ENCODE data around the gene ABCC1. TPM values are rescaled to one million over a fixed set of nuclear protein-coding genes. Genes with fewer than 3 reads are reported as not detected.

The ABCC1 gene
- total and polyA plus RNA-seq, 3 experiments from 2014 or later = 9.9 to 64.8 (median 64.6) TPM

GRCh38 chr16:16163109-16163508, 213.7 kb downstream of the ABCC1 start:
- ChIA-PET CTCF (no interaction called here), POLR2A (no interaction called here)
- peaks cover 0 to 8% (median 1%) of the 10 kb centered on the region in 3 donors for H3K36me3 Mint-ChIP-seq
- Histone ChIP-seq H3K27ac (ENCODE audit: low read depth, low read length) (no peak overlapping the region), H3K4me1 (ENCODE audit: insufficient read depth, low read length) (no peaks in the 10 kb centered on the region), H3K27me3 (ENCODE audit: insufficient read depth, low read length, poor library complexity, severe bottlenecking) (no peaks in the 10 kb centered on the region), H3K4me3 (ENCODE audit: low read length) (no peak overlapping the region), H3K36me3 (ENCODE audit: insufficient read depth, low read length) (no peaks in the 10 kb centered on the region), H3K9me3 (ENCODE audit: low read length) (peaks cover 7% of the 10 kb centered on the region)
- no peak overlapping the region for H3K27ac Mint-ChIP-seq
- peaks cover 4 to 27% (median 19%) of the 10 kb centered on the region in 5 donors for H3K9me3 Mint-ChIP-seq
- no peak overlapping the region for H3K4me3 Mint-ChIP-seq
- no peak for DNase-seq
- no peaks in the 10 kb centered on the region for H3K4me1 Mint-ChIP-seq
- H3K27me3 Mint-ChIP-seq = peaks cover 2 to 17% of the 10 kb centered on the region in 2 donors

DNA sequence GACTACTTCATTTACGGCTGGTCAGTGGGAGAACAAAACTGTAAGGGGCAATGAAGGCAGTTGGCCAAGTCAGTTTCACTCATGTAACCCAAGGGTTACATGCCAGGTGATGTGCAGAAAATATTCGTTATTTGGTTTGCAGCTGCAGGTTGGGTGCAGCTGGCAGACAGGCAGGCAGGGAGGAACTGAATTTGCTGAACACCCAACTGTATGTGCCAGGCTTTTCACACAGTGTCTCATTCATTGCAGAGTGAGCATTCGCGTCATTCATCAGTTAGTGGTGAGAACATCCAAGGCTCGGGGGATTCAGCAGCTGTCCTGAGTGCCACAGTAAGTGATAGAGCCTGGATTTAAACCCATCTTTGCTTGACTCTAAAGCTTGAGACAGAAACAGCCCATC, 214.2 kb downstream of the ABCC1 start:
- Mint-ChIP-seq H3K27ac (no peak overlapping the region), H3K4me1 (no peaks in the 10 kb centered on the region), H3K9me3 (peaks cover 1 to 23% (median 14%) of the 10 kb centered on the region in 5 donors), H3K27me3 (peaks cover 4 to 17% of the 10 kb centered on the region in 2 donors), H3K36me3 (peaks cover 0 to 8% (median 1%) of the 10 kb centered on the region in 3 donors), H3K4me3 (no peak overlapping the region)
- H3K4me1 ChIP-seq (ENCODE audit: insufficient read depth, low read length) = no peaks in the 10 kb centered on the region
- POLR2A ChIA-PET = no interaction called here
- CTCF ChIA-PET = no interaction called here
- peaks cover 7% of the 10 kb centered on the region for H3K9me3 ChIP-seq (ENCODE audit: low read length)
- no peak overlapping the region for H3K27ac ChIP-seq (ENCODE audit: low read depth, low read length)
- H3K4me3 ChIP-seq (ENCODE audit: low read length) = no peak overlapping the region
- no peak for DNase-seq
- no peaks in the 10 kb centered on the region for H3K36me3 ChIP-seq (ENCODE audit: insufficient read depth, low read length)
- H3K27me3 ChIP-seq (ENCODE audit: insufficient read depth, low read length, poor library complexity, severe bottlenecking) = no peaks in the 10 kb centered on the region

DNA sequence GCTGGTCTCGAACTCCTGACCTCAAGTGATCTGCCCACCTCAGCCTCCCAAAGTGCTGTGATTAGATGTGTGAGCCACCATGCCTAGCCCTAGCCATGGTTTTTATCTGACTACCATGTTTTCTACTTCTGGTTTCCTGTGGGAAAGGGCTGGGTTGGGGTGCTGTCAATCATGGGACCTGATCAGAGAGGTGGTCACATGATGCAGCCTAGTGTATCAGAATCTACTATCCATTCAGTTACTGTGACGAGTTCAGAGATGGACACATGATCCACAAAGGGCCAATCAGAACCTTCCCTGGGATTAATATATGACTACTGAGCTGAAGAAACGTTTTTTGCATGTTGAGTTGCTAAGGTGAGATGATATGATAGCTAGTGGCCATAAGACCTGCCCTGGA, 214.8 kb downstream of the ABCC1 start:
- H3K27me3 Mint-ChIP-seq = peaks cover 5 to 17% of the 10 kb centered on the region in 2 donors
- no peaks in the 10 kb centered on the region for H3K36me3 ChIP-seq (ENCODE audit: insufficient read depth, low read length)
- H3K9me3 Mint-ChIP-seq = peaks cover 0 to 17% (median 8%) of the 10 kb centered on the region in 5 donors
- CTCF ChIA-PET = interaction anchor here (1.0 kb wide), 1 partner anchor 37 kb away, joined by 3 read pairs; no protein-coding TSS in a partner anchor
- no peaks in the 10 kb centered on the region for H3K4me1 ChIP-seq (ENCODE audit: insufficient read depth, low read length)
- no peak for DNase-seq
- no peaks in the 10 kb centered on the region for H3K4me1 Mint-ChIP-seq
- H3K9me3 ChIP-seq (ENCODE audit: low read length) = peaks cover 4% of the 10 kb centered on the region
- H3K4me3 Mint-ChIP-seq = no peak overlapping the region
- peaks cover 0 to 8% (median 1%) of the 10 kb centered on the region in 3 donors for H3K36me3 Mint-ChIP-seq
- POLR2A ChIA-PET = no interaction called here
- no peak overlapping the region for H3K27ac Mint-ChIP-seq
- no peak overlapping the region for H3K4me3 ChIP-seq (ENCODE audit: low read length)
- no peak overlapping the region for H3K27ac ChIP-seq (ENCODE audit: low read depth, low read length)
- no peaks in the 10 kb centered on the region for H3K27me3 ChIP-seq (ENCODE audit: insufficient read depth, low read length, poor library complexity, severe bottlenecking)

- H3K4me1 Mint-ChIP-seq = no peaks in the 10 kb centered on the region
- no peak overlapping the region for H3K4me3 ChIP-seq (ENCODE audit: low read length)
- no peaks in the 10 kb centered on the region for H3K4me1 ChIP-seq (ENCODE audit: insufficient read depth, low read length)
- H3K27ac Mint-ChIP-seq = peak overlapping the region in 1 of 8 donors; percentile 6
- H3K9me3 Mint-ChIP-seq = peaks cover 0 to 6% (median 1%) of the 10 kb centered on the region in 5 donors
- CTCF ChIA-PET = no interaction called here
- H3K4me3 Mint-ChIP-seq = no peak overlapping the region
- H3K27me3 Mint-ChIP-seq = peaks cover 5 to 17% of the 10 kb centered on the region in 2 donors
- H3K27ac ChIP-seq (ENCODE audit: low read depth, low read length) = no peak overlapping the region
- H3K36me3 ChIP-seq (ENCODE audit: insufficient read depth, low read length) = no peaks in the 10 kb centered on the region
- H3K27me3 ChIP-seq (ENCODE audit: insufficient read depth, low read length, poor library complexity, severe bottlenecking) = no peaks in the 10 kb centered on the region
- DNase-seq = no peak
- H3K9me3 ChIP-seq (ENCODE audit: low read length) = no peaks in the 10 kb centered on the region
- peaks cover 0 to 6% (median 0%) of the 10 kb centered on the region in 3 donors for H3K36me3 Mint-ChIP-seq
- POLR2A ChIA-PET = no interaction called here
Observed at GRCh38 chr16:16166085-16166484, 216.7 kb downstream of the ABCC1 start.

DNA sequence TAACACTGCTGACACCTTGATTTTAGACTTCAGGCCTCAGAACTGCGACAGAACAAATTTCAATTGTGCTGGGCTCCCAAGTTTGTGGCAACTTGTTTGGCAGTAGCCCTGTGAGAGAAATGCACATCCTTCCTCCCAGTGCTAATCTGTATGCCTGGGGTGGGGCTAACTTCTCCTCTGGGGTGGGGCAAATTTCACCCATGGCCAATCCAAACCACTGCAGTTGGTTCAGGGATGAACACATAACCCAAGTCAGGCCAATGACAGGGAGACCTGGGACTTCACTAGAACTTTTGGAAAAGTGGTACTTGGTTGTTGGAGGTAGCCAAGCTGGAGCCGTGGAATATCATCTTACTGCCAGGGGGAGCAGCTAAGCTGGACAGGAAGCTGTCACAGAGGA, 217.5 kb downstream of the ABCC1 start:
- Mint-ChIP-seq H3K4me3 (no peak overlapping the region), H3K27me3 (peaks cover 5 to 13% of the 10 kb centered on the region in 2 donors), H3K36me3 (peaks cover 0 to 3% (median 0%) of the 10 kb centered on the region in 3 donors), H3K9me3 (peaks cover 0 to 2% (median under 1%) of the 10 kb centered on the region in 5 donors), H3K27ac (no peak overlapping the region), H3K4me1 (no peaks in the 10 kb centered on the region)
- Histone ChIP-seq H3K4me3 (ENCODE audit: low read length) (no peak overlapping the region), H3K36me3 (ENCODE audit: insufficient read depth, low read length) (no peaks in the 10 kb centered on the region), H3K4me1 (ENCODE audit: insufficient read depth, low read length) (no peaks in the 10 kb centered on the region), H3K9me3 (ENCODE audit: low read length) (no peaks in the 10 kb centered on the region), H3K27me3 (ENCODE audit: insufficient read depth, low read length, poor library complexity, severe bottlenecking) (no peaks in the 10 kb centered on the region), H3K27ac (ENCODE audit: low read depth, low read length) (no peak overlapping the region)
- no peak for DNase-seq
- ChIA-PET CTCF (no interaction called here), POLR2A (no interaction called here)

GRCh38 chr16:16167927-16168326, 218.5 kb downstream of the ABCC1 start:
- CTCF ChIA-PET = no interaction called here
- Mint-ChIP-seq H3K4me3 (no peak overlapping the region), H3K9me3 (peaks cover 0 to under 1% (median 0%) of the 10 kb centered on the region in 5 donors), H3K36me3 (no peaks in the 10 kb centered on the region), H3K27me3 (peaks cover 5 to 6% of the 10 kb centered on the region in 2 donors), H3K27ac (no peak overlapping the region), H3K4me1 (no peaks in the 10 kb centered on the region)
- H3K27me3 ChIP-seq (ENCODE audit: insufficient read depth, low read length, poor library complexity, severe bottlenecking) = no peaks in the 10 kb centered on the region
- no peaks in the 10 kb centered on the region for H3K9me3 ChIP-seq (ENCODE audit: low read length)
- no peaks in the 10 kb centered on the region for H3K4me1 ChIP-seq (ENCODE audit: insufficient read depth, low read length)
- DNase-seq = no peak
- POLR2A ChIA-PET = no interaction called here
- H3K4me3 ChIP-seq (ENCODE audit: low read length) = no peak overlapping the region
- no peaks in the 10 kb centered on the region for H3K36me3 ChIP-seq (ENCODE audit: insufficient read depth, low read length)
- H3K27ac ChIP-seq (ENCODE audit: low read depth, low read length) = no peak overlapping the region

DNA sequence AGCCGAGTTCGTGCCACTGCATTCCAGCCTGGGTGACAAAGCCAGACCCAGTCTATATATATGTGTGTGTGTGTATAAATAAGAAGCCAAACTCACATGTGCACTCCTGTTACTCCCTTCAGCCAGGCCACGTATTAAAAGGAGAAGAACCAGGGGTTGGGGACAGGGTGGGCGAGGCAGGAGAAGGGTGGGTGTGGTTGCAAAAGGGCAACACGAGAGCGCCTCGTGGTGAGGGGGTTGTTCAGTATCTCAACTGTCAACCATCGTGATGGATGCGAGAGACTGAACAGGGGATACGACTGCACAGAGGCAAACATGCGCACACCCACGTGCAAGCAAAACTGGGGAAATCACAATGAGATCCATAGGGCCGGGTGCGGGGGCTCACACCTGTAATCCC, 219.0 kb downstream of the ABCC1 start:
- Histone ChIP-seq H3K9me3 (ENCODE audit: low read length) (no peaks in the 10 kb centered on the region), H3K4me3 (ENCODE audit: low read length) (no peak overlapping the region), H3K27me3 (ENCODE audit: insufficient read depth, low read length, poor library complexity, severe bottlenecking) (no peaks in the 10 kb centered on the region), H3K27ac (ENCODE audit: low read depth, low read length) (no peak overlapping the region), H3K36me3 (ENCODE audit: insufficient read depth, low read length) (no peaks in the 10 kb centered on the region), H3K4me1 (ENCODE audit: insufficient read depth, low read length) (no peaks in the 10 kb centered on the region)
- Mint-ChIP-seq H3K9me3 (no peaks in the 10 kb centered on the region), H3K36me3 (no peaks in the 10 kb centered on the region), H3K4me3 (no peak overlapping the region), H3K27ac (no peak overlapping the region), H3K4me1 (no peaks in the 10 kb centered on the region), H3K27me3 (peaks cover 4 to 5% of the 10 kb centered on the region in 2 donors)
- ChIA-PET POLR2A (no interaction called here), CTCF (no interaction called here)
- DNase-seq = no peak

DNA sequence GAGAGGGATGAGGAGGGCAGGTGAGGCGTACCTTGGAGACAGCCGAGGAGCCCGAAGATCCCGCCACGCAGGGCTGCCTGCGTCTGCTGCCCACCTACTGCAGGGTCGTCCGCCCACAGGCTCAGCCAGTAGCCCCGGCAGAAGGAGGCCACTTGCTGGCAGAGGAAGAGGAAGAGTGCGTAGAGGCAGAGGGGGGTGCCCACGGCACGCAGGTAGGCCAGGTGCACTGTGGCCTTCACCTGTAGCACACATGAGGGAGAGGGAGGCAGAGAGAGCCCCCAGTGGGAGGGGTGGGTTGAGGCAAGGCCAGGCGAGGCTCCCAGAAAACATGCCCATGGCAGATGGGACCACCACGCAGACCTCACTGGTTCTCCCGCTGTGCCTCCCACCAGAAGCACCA, 220.2 kb downstream of the ABCC1 start:
- no peak overlapping the region for H3K27ac Mint-ChIP-seq
- CTCF ChIA-PET = no interaction called here

More for the DNA sequence above, 220.2 kb downstream of the ABCC1 start:
- H3K27ac ChIP-seq (ENCODE audit: low read depth, low read length) = no peak overlapping the region
- H3K27me3 ChIP-seq (ENCODE audit: insufficient read depth, low read length, poor library complexity, severe bottlenecking) = no peaks in the 10 kb centered on the region
- no peak overlapping the region for H3K4me3 ChIP-seq (ENCODE audit: low read length)
- POLR2A ChIA-PET = no interaction called here
- H3K9me3 ChIP-seq (ENCODE audit: low read length) = no peaks in the 10 kb centered on the region
- H3K36me3 ChIP-seq (ENCODE audit: insufficient read depth, low read length) = no peaks in the 10 kb centered on the region
- peaks cover under 1 to 2% of the 10 kb centered on the region in 2 donors for H3K27me3 Mint-ChIP-seq
- DNase-seq = no peak
- H3K36me3 Mint-ChIP-seq = no peaks in the 10 kb centered on the region
- H3K4me1 Mint-ChIP-seq = no peaks in the 10 kb centered on the region
- H3K4me1 ChIP-seq (ENCODE audit: insufficient read depth, low read length) = no peaks in the 10 kb centered on the region
- H3K4me3 Mint-ChIP-seq = no peak overlapping the region
- no peaks in the 10 kb centered on the region for H3K9me3 Mint-ChIP-seq

Measured in CD8-positive, alpha-beta memory T cell (primary cell).